ENCODE results near the gene DIO1.

GRCh38 chr1:53850082-53850673, 43.8 kb upstream of the DIO1 start:
- TF ChIP-seq ILF3 (IDR thresholded peaks at IDR 0.05; ENCODE audit: borderline replicate concordance): no peak
- TF ChIP-seq CTCF (IDR thresholded peaks at IDR 0.05 in 2 of 3, conservative IDR thresholded peaks at IDR 0.05 in 1 of 3; ENCODE audit: insufficient read depth in 2 of 3, low read depth in 1 of 3, low read length in 3 of 3): no peak
- TF ChIP-seq ZNF146 (CRISPR knock-in tag; IDR thresholded peaks at IDR 0.05; ENCODE audit: unreplicated experiment): no peak
- TF ChIP-seq SMARCC2 (IDR thresholded peaks at IDR 0.05; ENCODE audit: low read depth): no peak
- TF ChIP-seq ZNF280B (CRISPR knock-in tag; IDR thresholded peaks at IDR 0.05): no peak
- no peak for TF ChIP-seq FOXM1 (IDR thresholded peaks at IDR 0.05; ENCODE audit: low read depth)
- TF ChIP-seq FOXM1 (CRISPR knock-in tag; IDR thresholded peaks at IDR 0.05; ENCODE audit: low read depth): no peak
- TF ChIP-seq ZFP36 (IDR thresholded peaks at IDR 0.05; ENCODE audit: low read depth, low read length, partially characterized antibody): no peak
- no peak for TF ChIP-seq EP300 (IDR thresholded peaks at IDR 0.05; ENCODE audit: low read length)
- TF ChIP-seq SP1 (CRISPR knock-in tag; IDR thresholded peaks at IDR 0.05): no peak
